Smooth muscle cell (in vitro differentiated cells): ENCODE results near the gene PRG2. TPM values are rescaled to one million over a fixed set of nuclear protein-coding genes. Genes with fewer than 3 reads are reported as not detected.

Source experiments
- DNase-seq: peaks from one replicate; lab custom pipeline; 2025; ENCODE audit not compliant: unreplicated experiment; lab: John Stamatoyannopoulos, UW
- H2AFZ ChIP-seq: fragments of 200-600 bp; sonication (generic); 2 replicates; pipeline ENCODE4 v1.6.0; 2016; ENCODE audit warnings: antibody characterized with exemption, low read depth, mild to moderate bottlenecking
- H3F3A ChIP-seq: fragments of 200-600 bp; sonication (generic); 2 replicates; pipeline ENCODE4 v1.6.0; 2017; ENCODE audit warnings: antibody characterized with exemption, low read depth
- H3K27ac ChIP-seq: fragments of 200-600 bp; sonication (generic); 2 replicates; pipeline ENCODE4 v1.5.1; 2016; ENCODE audit warnings: low read depth, mild to moderate bottlenecking
- H3K27me3 ChIP-seq: fragments of 200-600 bp; sonication (generic); 2 replicates; pipeline ENCODE4 v1.6.1; 2016; ENCODE audit warnings: low read depth, mild to moderate bottlenecking
- H3K36me3 ChIP-seq: fragments of 200-600 bp; sonication (generic); 2 replicates; pipeline ENCODE4 v1.5.1; 2016; ENCODE audit warnings: low read depth
- H3K4me1 ChIP-seq: fragments of 200-600 bp; sonication (generic); 2 replicates; pipeline ENCODE4 v1.5.1; 2016; ENCODE audit warnings: low read depth
- H3K4me2 ChIP-seq: fragments of 200-600 bp; sonication (generic); 2 replicates; pipeline ENCODE4 v1.6.0; 2016; ENCODE audit warnings: mild to moderate bottlenecking
- H3K4me3 ChIP-seq: fragments of 200-600 bp; sonication (generic); 2 replicates; pipeline ENCODE4 v1.5.1; 2016; ENCODE audit warnings: mild to moderate bottlenecking
- H3K79me2 ChIP-seq: fragments of 200-600 bp; sonication (generic); 2 replicates; pipeline ENCODE4 v1.6.0; 2016; ENCODE audit warnings: low read depth, mild to moderate bottlenecking
- H3K9ac ChIP-seq: fragments of 200-600 bp; sonication (generic); 2 replicates; pipeline ENCODE4 v1.6.0; 2016; ENCODE audit warnings: low read depth
- H3K9me3 ChIP-seq: fragments of 200-600 bp; sonication (generic); replicated peaks from 2 replicates; pipeline ENCODE4 v1.5.1; 2016; ENCODE audit warnings: low read depth
- H4K20me1 ChIP-seq: fragments of 200-600 bp; sonication (generic); 2 replicates; pipeline ENCODE4 v1.6.0; 2016; ENCODE audit warnings: low read depth
- WGBS: methylation state at CpG from one replicate; pipeline ENCODE4 v1.1.7; 2016; ENCODE audit warnings: low lambda C conversion rate; 5-methylcytosine and 5-hydroxymethylcytosine counted together
- polyA plus RNA-seq: library from polyadenylated mRNA; unstranded; fragments of >200 nt; fragmentation: Nextera tagmentation; extraction: Ambion mirVana; gene quantifications from 2 replicates; pipeline ENCODE4 v1.2.1, GENCODE V29; 2016
- total RNA-seq: library from RNA; depleted of rRNA; stranded (reverse); fragments of >200 nt; gene quantifications from 2 replicates; pipeline ENCODE4 v1.2.3, GENCODE V29; 2014
- TF ChIP-seq, protein P1 (sequence below): fragments of 200-600 bp; sonication (generic); IDR thresholded peaks from 2 replicates; pipeline ENCODE4 v1.5.1; 2017; ENCODE audit warnings: borderline replicate concordance, mild to moderate bottlenecking, antibody characterized with exemption; ENCODE audit not compliant: insufficient read depth, poor library complexity, severe bottlenecking

Gene PRG2
- total and polyA plus RNA-seq, 2 experiments from 2014 or later: not detected

DNA sequence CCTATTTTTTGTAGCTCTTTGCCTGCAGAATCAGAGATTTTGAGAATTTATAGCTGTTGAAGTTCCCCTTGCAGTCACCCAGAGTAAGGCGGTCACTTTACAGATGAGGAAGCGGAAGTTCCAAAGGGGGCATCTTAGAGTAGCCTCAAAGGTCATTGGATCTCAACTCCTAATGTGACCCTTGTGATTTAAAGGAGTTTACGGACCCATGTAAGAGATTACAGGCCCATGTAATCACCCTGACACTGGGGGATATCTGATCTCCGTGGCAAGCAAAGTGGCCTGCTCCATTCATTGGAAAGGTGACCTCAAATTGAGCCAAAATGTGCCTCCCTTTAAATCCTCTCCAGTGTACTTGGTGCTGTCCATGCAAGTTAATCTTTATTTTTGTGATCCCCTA, 36.6 kb downstream of the PRG2 start:
- TF ChIP-seq, protein P1, sequence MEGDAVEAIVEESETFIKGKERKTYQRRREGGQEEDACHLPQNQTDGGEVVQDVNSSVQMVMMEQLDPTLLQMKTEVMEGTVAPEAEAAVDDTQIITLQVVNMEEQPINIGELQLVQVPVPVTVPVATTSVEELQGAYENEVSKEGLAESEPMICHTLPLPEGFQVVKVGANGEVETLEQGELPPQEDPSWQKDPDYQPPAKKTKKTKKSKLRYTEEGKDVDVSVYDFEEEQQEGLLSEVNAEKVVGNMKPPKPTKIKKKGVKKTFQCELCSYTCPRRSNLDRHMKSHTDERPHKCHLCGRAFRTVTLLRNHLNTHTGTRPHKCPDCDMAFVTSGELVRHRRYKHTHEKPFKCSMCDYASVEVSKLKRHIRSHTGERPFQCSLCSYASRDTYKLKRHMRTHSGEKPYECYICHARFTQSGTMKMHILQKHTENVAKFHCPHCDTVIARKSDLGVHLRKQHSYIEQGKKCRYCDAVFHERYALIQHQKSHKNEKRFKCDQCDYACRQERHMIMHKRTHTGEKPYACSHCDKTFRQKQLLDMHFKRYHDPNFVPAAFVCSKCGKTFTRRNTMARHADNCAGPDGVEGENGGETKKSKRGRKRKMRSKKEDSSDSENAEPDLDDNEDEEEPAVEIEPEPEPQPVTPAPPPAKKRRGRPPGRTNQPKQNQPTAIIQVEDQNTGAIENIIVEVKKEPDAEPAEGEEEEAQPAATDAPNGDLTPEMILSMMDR: no peak
- H3K9ac ChIP-seq: no peak overlapping the region
- no peak overlapping the region for H3K27ac ChIP-seq
- H2AFZ ChIP-seq: no peak overlapping the region
- H3K9me3 ChIP-seq: no peaks in the 10 kb centered on the region
- H3K79me2 ChIP-seq: no peaks in the 10 kb centered on the region
- no peak for DNase-seq
- H3F3A ChIP-seq: peaks cover 17% of the 10 kb centered on the region
- no peak overlapping the region for H3K4me3 ChIP-seq
- WGBS: 81% methylated on average over 4 of the region's 4 CpGs
- H3K36me3 ChIP-seq: no peaks in the 10 kb centered on the region
- H4K20me1 ChIP-seq: no peaks in the 10 kb centered on the region
- no peaks in the 10 kb centered on the region for H3K27me3 ChIP-seq
- H3K4me2 ChIP-seq: no peak overlapping the region
- peaks cover 31% of the 10 kb centered on the region for H3K4me1 ChIP-seq

DNA sequence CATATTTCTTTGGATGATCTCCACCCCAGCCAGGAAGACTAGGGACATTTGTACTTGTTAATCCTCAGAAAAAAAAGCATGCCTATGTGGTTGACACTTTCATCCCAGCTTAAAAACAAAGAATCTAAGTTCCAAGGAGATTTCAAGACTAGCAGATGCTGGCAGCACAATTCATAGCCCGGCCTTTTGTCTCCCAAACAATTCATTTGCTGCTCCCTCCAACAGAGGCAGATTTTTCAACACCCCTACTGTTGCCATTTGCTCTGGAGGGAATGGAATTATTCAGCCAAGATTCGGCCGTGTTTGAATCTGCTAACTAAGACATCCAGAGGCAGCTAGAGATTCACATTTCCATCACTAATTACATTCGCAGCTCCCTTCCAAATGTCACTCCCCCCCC, 37.0 kb downstream of the PRG2 start:
- WGBS: 69% methylated on average over 4 of the region's 4 CpGs
- H4K20me1 ChIP-seq: no peaks in the 10 kb centered on the region
- H3F3A ChIP-seq: peaks cover 13% of the 10 kb centered on the region
- no peaks in the 10 kb centered on the region for H3K79me2 ChIP-seq
- TF ChIP-seq, protein P1: no peak
- no peak for DNase-seq
- no peak overlapping the region for H3K27ac ChIP-seq
- H3K9ac ChIP-seq: no peak overlapping the region
- H3K4me3 ChIP-seq: no peak overlapping the region
- no peak overlapping the region for H3K4me2 ChIP-seq
- H3K36me3 ChIP-seq: no peaks in the 10 kb centered on the region
- no peaks in the 10 kb centered on the region for H3K9me3 ChIP-seq
- H3K27me3 ChIP-seq: no peaks in the 10 kb centered on the region
- no peak overlapping the region for H2AFZ ChIP-seq
- H3K4me1 ChIP-seq: peaks cover 27% of the 10 kb centered on the region

DNA sequence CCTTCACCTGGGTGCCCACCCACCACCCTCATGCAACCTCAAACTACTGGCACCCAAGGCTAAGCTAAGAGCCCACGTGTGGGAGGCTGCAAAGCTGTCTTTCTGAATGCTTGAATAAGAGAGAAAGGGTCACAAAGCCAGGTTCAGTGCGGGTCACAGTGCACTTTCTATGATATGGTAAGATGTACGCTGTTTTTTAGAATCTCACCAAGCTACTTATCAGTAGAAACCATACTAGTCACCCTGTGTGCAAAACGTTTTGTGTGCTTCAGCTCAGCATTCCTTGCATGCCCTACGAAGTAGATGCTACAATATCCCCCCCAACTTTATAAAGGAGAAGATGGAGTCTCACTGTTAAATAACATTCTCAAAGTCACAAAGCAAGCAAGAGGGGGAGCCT, 37.4 kb downstream of the PRG2 start:
- H3F3A ChIP-seq: peaks cover 9% of the 10 kb centered on the region
- no peaks in the 10 kb centered on the region for H3K9me3 ChIP-seq
- DNase-seq: no peak
- TF ChIP-seq, protein P1: no peak
- H2AFZ ChIP-seq: no peak overlapping the region
- H3K27ac ChIP-seq: no peak overlapping the region
- H3K27me3 ChIP-seq: no peaks in the 10 kb centered on the region
- 61% methylated on average over 5 of the region's 5 CpGs for WGBS
- H4K20me1 ChIP-seq: no peaks in the 10 kb centered on the region
- H3K4me3 ChIP-seq: no peak overlapping the region
- no peaks in the 10 kb centered on the region for H3K36me3 ChIP-seq
- no peak overlapping the region for H3K9ac ChIP-seq
- peaks cover 24% of the 10 kb centered on the region for H3K4me1 ChIP-seq
- H3K4me2 ChIP-seq: no peak overlapping the region
- H3K79me2 ChIP-seq: no peaks in the 10 kb centered on the region

DNA sequence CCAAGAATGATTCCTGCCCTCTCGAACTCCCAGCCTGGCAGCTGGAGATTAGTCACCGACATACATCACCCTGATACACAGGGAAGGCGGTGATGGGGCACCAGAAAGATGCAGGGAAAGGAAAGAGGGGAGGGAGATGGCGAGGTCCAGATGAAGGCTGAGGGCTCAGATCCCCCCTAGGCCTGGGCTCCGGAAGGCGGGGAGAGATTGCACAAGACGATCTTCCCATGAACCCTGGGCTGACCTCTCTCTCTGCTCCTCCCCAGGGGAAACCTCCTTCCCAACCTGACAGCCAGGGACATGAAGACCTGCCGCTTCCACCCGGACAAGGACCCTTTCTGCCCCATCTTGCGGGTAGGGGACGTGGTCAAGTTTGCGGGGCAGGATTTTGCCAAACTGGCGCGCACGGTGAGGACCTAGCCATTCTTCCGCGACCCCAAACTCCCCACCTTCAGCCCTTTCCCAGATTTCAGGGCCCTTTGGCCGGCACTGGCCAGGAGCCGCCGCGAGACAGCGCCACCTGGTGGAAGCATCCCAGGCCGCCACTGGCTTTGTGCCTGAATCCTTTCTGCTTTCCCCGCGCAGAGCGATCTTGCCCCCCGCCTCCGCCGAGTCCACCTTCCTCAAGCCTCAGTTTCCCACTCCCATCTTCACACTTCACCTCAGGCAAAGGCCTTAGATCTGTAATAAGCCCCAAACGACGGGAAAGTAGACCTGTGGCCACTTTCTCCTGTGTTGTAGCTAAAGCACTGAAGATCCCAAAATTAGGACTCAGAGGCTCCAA, 40.8 kb downstream of the PRG2 start:
- no peaks in the 10 kb centered on the region for H4K20me1 ChIP-seq
- no peaks in the 10 kb centered on the region for H3K79me2 ChIP-seq
- peak; percentile 51 for DNase-seq
- H3F3A ChIP-seq: no peaks in the 10 kb centered on the region
- TF ChIP-seq, protein P1: peak; percentile 77
- no peaks in the 10 kb centered on the region for H3K27me3 ChIP-seq
- no peaks in the 10 kb centered on the region for H3K36me3 ChIP-seq
- WGBS: 15% methylated on average over 30 of the region's 31 CpGs
- no peaks in the 10 kb centered on the region for H3K9me3 ChIP-seq
- no peak overlapping the region for H3K27ac ChIP-seq
- no peak overlapping the region for H3K9ac ChIP-seq
- no peak overlapping the region for H3K4me3 ChIP-seq
- H2AFZ ChIP-seq: peak overlapping the region; percentile 91
- peaks cover 19% of the 10 kb centered on the region for H3K4me1 ChIP-seq
- H3K4me2 ChIP-seq: peak overlapping the region; percentile 80
